HG02588 (cell line): Measurements from ENCODE around the gene CSN3.

ENCODE experiments used
- ATAC-seq: cut with Tn5 transposase; IDR thresholded peaks from one replicate; pipeline ENCODE4 v1.9.1; 2021; ENCODE audit warnings: mild to moderate bottlenecking, moderate library complexity; ENCODE audit not compliant: unreplicated experiment

CSN3 gene

DNA sequence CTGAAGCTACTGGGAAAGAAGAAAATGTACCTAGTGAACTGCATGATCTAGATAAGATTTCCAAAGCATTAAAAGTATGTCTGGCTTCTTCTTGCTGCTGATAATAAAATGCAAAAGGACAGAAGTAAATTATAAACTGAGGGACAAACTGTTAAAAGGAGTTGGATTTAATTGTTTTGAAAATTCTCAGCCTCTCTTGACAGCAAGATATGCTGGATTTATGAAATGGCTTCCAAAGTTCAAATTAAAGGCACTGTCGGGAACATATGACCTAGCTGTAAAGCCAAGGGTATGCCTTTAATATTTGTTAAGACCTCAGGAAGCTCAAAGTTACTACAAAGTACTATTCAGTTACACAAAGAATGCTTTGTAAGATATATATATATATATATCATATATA is 46.3 kb downstream of the CSN3 start:
- no peak for ATAC-seq

DNA sequence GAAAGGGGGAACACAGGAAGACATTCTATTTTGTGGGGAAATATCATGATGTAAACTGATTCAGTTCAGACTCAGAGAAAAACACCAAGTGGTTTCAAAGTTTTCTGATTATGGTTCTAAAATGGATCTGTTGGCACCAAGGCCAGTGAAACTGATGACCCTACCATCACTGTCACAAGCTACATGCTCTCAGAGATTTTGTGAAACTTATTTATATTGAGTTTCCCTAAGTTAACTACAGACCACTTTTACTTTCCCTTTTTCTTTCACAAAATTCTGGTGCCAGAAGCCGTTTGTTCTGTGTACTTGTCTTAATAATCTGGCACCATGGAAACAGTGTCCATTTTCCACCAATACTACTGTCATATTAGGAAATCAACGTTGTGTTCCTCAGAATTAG is 48.9 kb downstream of the CSN3 start:
- no peak for ATAC-seq

DNA sequence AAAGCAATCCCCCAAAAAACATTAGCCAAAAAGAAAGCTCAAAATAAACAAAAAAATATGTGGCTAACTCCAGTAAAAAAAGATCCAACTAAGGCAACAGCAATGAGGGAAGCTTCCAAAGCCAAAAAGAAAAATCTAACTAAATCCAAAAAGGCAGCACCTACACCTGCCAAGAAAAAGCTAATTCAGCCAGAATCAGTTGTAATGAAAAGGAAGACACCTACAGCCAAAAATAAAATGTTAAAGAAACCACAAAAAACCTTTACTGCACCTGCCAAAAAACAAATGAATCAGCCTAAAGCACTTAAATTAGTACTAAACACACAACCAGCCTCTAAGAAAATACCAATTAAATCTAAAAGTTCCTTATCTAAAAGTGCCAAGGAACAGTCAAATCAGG is 55.2 kb downstream of the CSN3 start:
- ATAC-seq: no peak

DNA sequence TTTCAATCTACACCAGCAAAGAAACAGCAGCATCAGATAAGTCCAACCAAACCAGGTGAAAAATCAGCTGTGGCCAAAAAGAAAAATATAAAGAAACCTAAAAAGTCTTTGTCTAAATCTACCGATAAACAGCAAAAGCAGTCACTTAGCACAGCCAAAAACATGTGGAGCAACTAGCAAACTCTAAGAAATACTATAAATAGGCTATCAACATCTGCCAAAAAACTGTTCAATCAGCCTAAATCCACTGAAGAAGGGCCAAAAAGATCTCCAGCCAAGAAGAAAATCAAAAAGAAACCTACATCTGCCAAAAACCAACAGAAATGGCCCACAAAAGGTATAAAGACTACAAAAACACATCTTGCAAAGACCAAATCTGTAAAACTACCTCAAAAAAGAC is 55.7 kb downstream of the CSN3 start:
- ATAC-seq: no peak

DNA sequence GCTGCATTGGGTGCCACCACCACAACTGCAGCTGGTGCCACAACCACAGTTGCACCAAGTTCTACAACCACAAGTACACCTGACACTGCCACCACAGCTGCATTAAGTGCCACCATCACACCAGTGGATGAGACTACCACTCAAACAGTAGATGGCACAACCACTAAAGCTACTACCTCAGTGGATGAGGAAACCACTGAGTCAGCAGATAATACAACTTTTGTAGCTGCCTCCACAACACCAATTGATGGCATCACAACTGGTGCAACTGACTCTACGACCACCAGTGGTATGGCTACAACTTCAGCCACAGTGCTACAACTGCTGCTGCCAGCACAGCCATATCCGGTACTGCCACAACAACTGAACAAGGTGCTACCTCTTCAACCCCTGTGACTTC is 57.2 kb downstream of the CSN3 start:
- no peak for ATAC-seq

DNA sequence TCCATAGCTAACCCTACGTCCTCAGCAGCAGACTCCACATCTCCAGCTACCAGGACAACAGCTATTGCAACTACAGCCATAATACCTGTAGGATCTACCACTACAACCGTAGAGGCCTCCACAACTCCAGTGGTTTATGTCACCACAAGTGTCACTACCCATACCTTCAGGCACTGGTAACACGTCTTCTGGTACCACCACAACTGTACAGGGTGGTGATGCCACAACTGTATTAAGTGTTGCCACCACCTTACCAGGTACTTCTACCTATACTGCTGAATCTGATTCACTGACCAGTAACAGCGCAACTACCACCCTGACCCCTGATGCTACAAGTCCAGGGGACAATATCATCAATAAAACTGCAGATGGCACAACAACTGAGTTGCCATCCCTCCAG is 57.8 kb downstream of the CSN3 start:
- no peak for ATAC-seq
